Measurements from ENCODE around the gene RPL13A. TPM values are rescaled to one million over a fixed set of nuclear protein-coding genes. Genes with fewer than 3 reads are reported as not detected.

Gene RPL13A
- total RNA-seq, 1 experiment from 2014 or later, result 3,286 TPM

- no peak overlapping the region for H2BK12ac ChIP-seq (ENCODE audit: insufficient read length, low read depth, low read length)
- Mint-ChIP-seq H3K27ac (peak overlapping the region; percentile 77 to 100 (median 86); a peak in 6 of 7 replicates), H3K4me1 (peaks cover 13 to 20% of the 10 kb centered on the region in 2 experiments), H3K36me3 (ENCODE audit: insufficient read depth in 1 of 3, low read depth in 3 of 3) (peaks cover 54 to 59% (median 55%) of the 10 kb centered on the region in 3 experiments), H3K9me3 (peaks cover 12 to 14% of the 10 kb centered on the region in 2 experiments; a peak in 4 of 5 replicates), H3K4me3 (peak overlapping the region; percentile 38 to 48; a peak in 3 of 5 replicates), H3K27me3 (ENCODE audit: low read depth) (peaks cover 11% of the 10 kb centered on the region; the same call in 1 of the 2 replicates)
- peaks cover 13% of the 10 kb centered on the region for H3K23me2 ChIP-seq (ENCODE audit: insufficient read length, low read depth, low read length, poor library complexity, severe bottlenecking)
- no peak overlapping the region for H3K23ac ChIP-seq (ENCODE audit: insufficient read length, low read depth, low read length)
- no peak overlapping the region for H2BK5ac ChIP-seq (ENCODE audit: insufficient read length, low read length)
- H3K18ac ChIP-seq (ENCODE audit: insufficient read length, low read depth, low read length), result no peak overlapping the region
- H4K8ac ChIP-seq (replicated peaks; ENCODE audit: insufficient read length, low read depth, low read length), result peak overlapping the region; percentile 7
- H3K9ac ChIP-seq (ENCODE audit: extremely low read depth, insufficient read length, low read length), result no peak overlapping the region
- no peak overlapping the region for H3K4ac ChIP-seq (ENCODE audit: low read depth, low read length)
- no peak overlapping the region for H3K4me2 ChIP-seq (ENCODE audit: insufficient read depth, insufficient read length, low read length)
- no peak overlapping the region for H2BK20ac ChIP-seq (ENCODE audit: low read depth, low read length, poor library complexity, severe bottlenecking)
- H3K14ac ChIP-seq (ENCODE audit: insufficient read depth, low read length), result no peak overlapping the region
- no peaks in the 10 kb centered on the region for H4K20me1 ChIP-seq (ENCODE audit: control insufficient read depth, insufficient read depth, insufficient read length)
- H3K79me1 ChIP-seq (ENCODE audit: insufficient read depth, low read depth, low read length, poor library complexity, severe bottlenecking), result no peaks in the 10 kb centered on the region
- H3K27ac ChIP-seq (ENCODE audit: insufficient read length, low read depth, low read length), result peak overlapping the region; percentile 12
- no peak overlapping the region for H2BK120ac ChIP-seq (ENCODE audit: low read depth, low read length, poor library complexity, severe bottlenecking)
- H2AK5ac ChIP-seq (ENCODE audit: insufficient read length, low read length), result no peak overlapping the region
- peaks cover 18% of the 10 kb centered on the region for H3K79me2 ChIP-seq (ENCODE audit: insufficient read depth, low read length)
- no peak overlapping the region for H3T11ph ChIP-seq (ENCODE audit: low read length)
- H4K91ac ChIP-seq (ENCODE audit: insufficient read length, low read depth, low read length), result no peak overlapping the region
- no peaks in the 10 kb centered on the region for H3K27me3 ChIP-seq (ENCODE audit: insufficient read depth, low read length)
- no peaks in the 10 kb centered on the region for H3K9me3 ChIP-seq (ENCODE audit: control insufficient read depth, low read depth, low read length)
- H4K5ac ChIP-seq (ENCODE audit: insufficient read length, low read depth, low read length), result no peak overlapping the region
- no CpG with 5 or more reads among the region's 17 CpGs for WGBS (ENCODE audit: extremely low coverage, insufficient read length, low lambda C conversion rate)
- no peak overlapping the region for H2AFZ ChIP-seq (ENCODE audit: low read length)
- H3K56ac ChIP-seq (ENCODE audit: insufficient read length, low read depth, low read length), result no peak overlapping the region
- no peak for DNase-seq
- TF ChIP-seq, protein P1, sequence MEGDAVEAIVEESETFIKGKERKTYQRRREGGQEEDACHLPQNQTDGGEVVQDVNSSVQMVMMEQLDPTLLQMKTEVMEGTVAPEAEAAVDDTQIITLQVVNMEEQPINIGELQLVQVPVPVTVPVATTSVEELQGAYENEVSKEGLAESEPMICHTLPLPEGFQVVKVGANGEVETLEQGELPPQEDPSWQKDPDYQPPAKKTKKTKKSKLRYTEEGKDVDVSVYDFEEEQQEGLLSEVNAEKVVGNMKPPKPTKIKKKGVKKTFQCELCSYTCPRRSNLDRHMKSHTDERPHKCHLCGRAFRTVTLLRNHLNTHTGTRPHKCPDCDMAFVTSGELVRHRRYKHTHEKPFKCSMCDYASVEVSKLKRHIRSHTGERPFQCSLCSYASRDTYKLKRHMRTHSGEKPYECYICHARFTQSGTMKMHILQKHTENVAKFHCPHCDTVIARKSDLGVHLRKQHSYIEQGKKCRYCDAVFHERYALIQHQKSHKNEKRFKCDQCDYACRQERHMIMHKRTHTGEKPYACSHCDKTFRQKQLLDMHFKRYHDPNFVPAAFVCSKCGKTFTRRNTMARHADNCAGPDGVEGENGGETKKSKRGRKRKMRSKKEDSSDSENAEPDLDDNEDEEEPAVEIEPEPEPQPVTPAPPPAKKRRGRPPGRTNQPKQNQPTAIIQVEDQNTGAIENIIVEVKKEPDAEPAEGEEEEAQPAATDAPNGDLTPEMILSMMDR (conservative IDR thresholded peaks at IDR 0.05), result no peak
- H3K4me1 ChIP-seq (ENCODE audit: insufficient read depth, low read length), result no peaks in the 10 kb centered on the region
- no peak overlapping the region for H2BK15ac ChIP-seq (ENCODE audit: low read depth, low read length)
These were observed 3.8 kb downstream of the RPL13A start for GRCh38 chr19:49491030-49491803.

All from H9 (cell line).